Panc1 (cell line): ENCODE data around the gene MADD. TPM values are rescaled to one million over a fixed set of nuclear protein-coding genes. Genes with fewer than 3 reads are reported as not detected.
A peak's percentile ranks its signal among the peaks of the same experiment; 100 is the strongest.

ENCODE experiments used
- ATAC-seq: fragments of 200-7000 bp; cut with Tn5 transposase; 2 replicates; pipeline ENCODE4 v1.9.1; 2020; ENCODE audit warnings: mild to moderate bottlenecking, moderate library complexity
- BruUV-seq: library from RNA; stranded (reverse); fragments of 400-500 nt; replicated peaks from 2 replicates; lab custom pipeline; 2021; lab: Mats Ljungman, UMichigan
- CTCF ChIA-PET: fragments of 300-600 bp; sonication (Branson Sonifier 250); formaldehyde crosslinking; loops from one replicate; lab custom pipeline; 2022; ENCODE audit warnings: antibody characterized with exemption; lab: Charles Lee
- POLR2A ChIA-PET: fragments of 300-600 bp; sonication (Branson Sonifier 250); formaldehyde crosslinking; loops from one replicate; lab custom pipeline; 2022; ENCODE audit warnings: antibody characterized with exemption; lab: Charles Lee
- DNase-seq: peaks from one replicate; pipeline ENCODE4 v3.0.0-alpha.2; 2010; ENCODE audit warnings: low read depth, low spot score
- H3K27ac ChIP-seq: 2 replicates; pipeline ENCODE4 v1.5.1; 2011; ENCODE audit warnings: mild to moderate bottlenecking, low read length, inconsistent platforms
- H3K27me3 ChIP-seq: fragments of 200-500 bp; sonication (Bioruptor generic); 2 replicates; pipeline ENCODE4 v1.6.0; 2014; ENCODE audit warnings: low read length, inconsistent platforms; ENCODE audit not compliant: control insufficient read depth, insufficient read depth
- H3K36me3 ChIP-seq: fragments of 200-500 bp; sonication (Bioruptor generic); 2 replicates; pipeline ENCODE4 v1.5.1; 2014; ENCODE audit warnings: inconsistent platforms, mild to moderate bottlenecking, low read length, moderate library complexity; ENCODE audit not compliant: control insufficient read depth, insufficient read depth
- H3K4me1 ChIP-seq: 2 replicates; pipeline ENCODE4 v1.5.1; 2011; ENCODE audit warnings: inconsistent platforms, mild to moderate bottlenecking, low read length, moderate library complexity; ENCODE audit not compliant: control insufficient read depth, insufficient read depth
- H3K4me3 ChIP-seq, 2 experiments: 2 replicates each; pipeline ENCODE4 v1.5.1; 2011 to 2012; ENCODE audit warnings: low read depth in 2 of 2, low read length in 2 of 2, mild to moderate bottlenecking in 2 of 2, inconsistent platforms in 1 of 2, moderate library complexity in 1 of 2
- H3K9me3 ChIP-seq: fragments of 200-500 bp; sonication (Bioruptor generic); 2 replicates; pipeline ENCODE4 v1.5.1; 2014; ENCODE audit warnings: low read depth, mild to moderate bottlenecking, inconsistent platforms, low read length, moderate library complexity; ENCODE audit not compliant: control insufficient read depth, insufficient read depth
- POLR2AphosphoS5 ChIP-seq: IDR thresholded peaks from 2 replicates; pipeline ENCODE4 v1.6.1; 2012; ENCODE audit warnings: mild to moderate bottlenecking, low read depth, low read length, moderate library complexity
- SIN3A ChIP-seq: IDR thresholded peaks from 2 replicates; pipeline ENCODE4 v1.6.1; 2012; ENCODE audit warnings: low read depth, mild to moderate bottlenecking, low read length, moderate library complexity, borderline replicate concordance; ENCODE audit not compliant: insufficient read depth
- TCF7L2 ChIP-seq: IDR thresholded peaks from 2 replicates; pipeline ENCODE4 v1.6.1; 2011; ENCODE audit warnings: mild to moderate bottlenecking, low read depth, low read length, inconsistent platforms
- in situ Hi-C: cut with HindIII; loops from 2 replicates; pipeline ENCODE4 v1.10.0; 2016; ENCODE audit warnings: low sequenced_read_pairs, low pct_unique_long_range_greater_than_20kb
- intact Hi-C: fragments of 100-400 bp; cut with micrococcal nuclease; formaldehyde crosslinking; loops from one replicate; pipeline ENCODE4 v1.10.0; 2022; ENCODE audit not compliant: unreplicated experiment
- total RNA-seq: library from RNA; stranded (reverse); gene quantifications from one replicate; pipeline ENCODE4 v1.2.1, GENCODE V29; 2021; ENCODE audit not compliant: unreplicated experiment
- TF ChIP-seq, protein P1 (sequence below): fragments of 450-650 bp; IDR thresholded peaks from 2 replicates; pipeline ENCODE4 v1.5.1; 2017; ENCODE audit warnings: mild to moderate bottlenecking
- TF ChIP-seq, protein P2 (sequence below), 2 experiments: IDR thresholded peaks; 2 replicates each; pipeline ENCODE4 v1.6.1; 2011 to 2012; ENCODE audit warnings: low read depth in 2 of 2, control low read depth in 1 of 2, low read length in 1 of 2, mild to moderate bottlenecking in 1 of 2, moderate library complexity in 1 of 2; ENCODE audit not compliant: insufficient read depth in 1 of 2

The MADD gene
- total RNA-seq, 1 experiment from 2014 or later = 51.1 TPM

DNA sequence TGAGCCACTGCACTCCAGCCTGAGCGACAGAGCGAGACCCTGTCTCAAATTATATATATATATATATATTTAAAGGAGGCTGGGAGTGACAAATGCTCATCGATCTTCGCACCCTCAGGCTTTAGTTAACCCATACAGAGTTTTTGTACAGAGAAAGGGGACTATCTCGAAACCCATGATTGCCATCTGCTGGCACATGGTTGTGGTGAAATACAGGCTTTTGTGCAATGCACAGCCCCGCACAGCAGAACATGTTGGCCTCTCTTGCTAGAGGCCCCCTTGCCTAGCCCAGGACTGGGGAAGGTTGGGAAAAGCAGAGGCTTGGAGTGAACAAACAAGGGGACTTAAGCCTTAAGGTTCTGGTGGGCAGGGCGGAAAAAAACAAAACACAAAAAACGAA, 78.9 kb downstream of the MADD start:
- Histone ChIP-seq H3K4me3 (no peak overlapping the region), H3K9me3 (no peaks in the 10 kb centered on the region), H3K27me3 (no peaks in the 10 kb centered on the region), H3K4me1 (no peaks in the 10 kb centered on the region), H3K27ac (no peak overlapping the region), H3K36me3 (no peaks in the 10 kb centered on the region)
- ChIA-PET POLR2A (interaction anchor here (0.6 kb wide), 1 partner anchor 1517 kb away, joined by 6 read pairs; no protein-coding TSS in a partner anchor), CTCF (interaction anchor here (0.6 kb wide), 1 partner anchor 279 kb away, joined by 7 read pairs; no protein-coding TSS in a partner anchor)
- ATAC-seq (peak; percentile 74), DNase-seq (no peak)
- intact Hi-C loops (no loop called here), in situ Hi-C loops (no loop called here)
- BruUV-seq = no TSS peak
- TF ChIP-seq POLR2AphosphoS5 = no peak
- TF ChIP-seq SIN3A = no peak
- no peak for TF ChIP-seq TCF7L2
- TF ChIP-seq, protein P1, sequence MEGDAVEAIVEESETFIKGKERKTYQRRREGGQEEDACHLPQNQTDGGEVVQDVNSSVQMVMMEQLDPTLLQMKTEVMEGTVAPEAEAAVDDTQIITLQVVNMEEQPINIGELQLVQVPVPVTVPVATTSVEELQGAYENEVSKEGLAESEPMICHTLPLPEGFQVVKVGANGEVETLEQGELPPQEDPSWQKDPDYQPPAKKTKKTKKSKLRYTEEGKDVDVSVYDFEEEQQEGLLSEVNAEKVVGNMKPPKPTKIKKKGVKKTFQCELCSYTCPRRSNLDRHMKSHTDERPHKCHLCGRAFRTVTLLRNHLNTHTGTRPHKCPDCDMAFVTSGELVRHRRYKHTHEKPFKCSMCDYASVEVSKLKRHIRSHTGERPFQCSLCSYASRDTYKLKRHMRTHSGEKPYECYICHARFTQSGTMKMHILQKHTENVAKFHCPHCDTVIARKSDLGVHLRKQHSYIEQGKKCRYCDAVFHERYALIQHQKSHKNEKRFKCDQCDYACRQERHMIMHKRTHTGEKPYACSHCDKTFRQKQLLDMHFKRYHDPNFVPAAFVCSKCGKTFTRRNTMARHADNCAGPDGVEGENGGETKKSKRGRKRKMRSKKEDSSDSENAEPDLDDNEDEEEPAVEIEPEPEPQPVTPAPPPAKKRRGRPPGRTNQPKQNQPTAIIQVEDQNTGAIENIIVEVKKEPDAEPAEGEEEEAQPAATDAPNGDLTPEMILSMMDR = no peak; the same call in 1 of the 2 replicates
- TF ChIP-seq, protein P2, sequence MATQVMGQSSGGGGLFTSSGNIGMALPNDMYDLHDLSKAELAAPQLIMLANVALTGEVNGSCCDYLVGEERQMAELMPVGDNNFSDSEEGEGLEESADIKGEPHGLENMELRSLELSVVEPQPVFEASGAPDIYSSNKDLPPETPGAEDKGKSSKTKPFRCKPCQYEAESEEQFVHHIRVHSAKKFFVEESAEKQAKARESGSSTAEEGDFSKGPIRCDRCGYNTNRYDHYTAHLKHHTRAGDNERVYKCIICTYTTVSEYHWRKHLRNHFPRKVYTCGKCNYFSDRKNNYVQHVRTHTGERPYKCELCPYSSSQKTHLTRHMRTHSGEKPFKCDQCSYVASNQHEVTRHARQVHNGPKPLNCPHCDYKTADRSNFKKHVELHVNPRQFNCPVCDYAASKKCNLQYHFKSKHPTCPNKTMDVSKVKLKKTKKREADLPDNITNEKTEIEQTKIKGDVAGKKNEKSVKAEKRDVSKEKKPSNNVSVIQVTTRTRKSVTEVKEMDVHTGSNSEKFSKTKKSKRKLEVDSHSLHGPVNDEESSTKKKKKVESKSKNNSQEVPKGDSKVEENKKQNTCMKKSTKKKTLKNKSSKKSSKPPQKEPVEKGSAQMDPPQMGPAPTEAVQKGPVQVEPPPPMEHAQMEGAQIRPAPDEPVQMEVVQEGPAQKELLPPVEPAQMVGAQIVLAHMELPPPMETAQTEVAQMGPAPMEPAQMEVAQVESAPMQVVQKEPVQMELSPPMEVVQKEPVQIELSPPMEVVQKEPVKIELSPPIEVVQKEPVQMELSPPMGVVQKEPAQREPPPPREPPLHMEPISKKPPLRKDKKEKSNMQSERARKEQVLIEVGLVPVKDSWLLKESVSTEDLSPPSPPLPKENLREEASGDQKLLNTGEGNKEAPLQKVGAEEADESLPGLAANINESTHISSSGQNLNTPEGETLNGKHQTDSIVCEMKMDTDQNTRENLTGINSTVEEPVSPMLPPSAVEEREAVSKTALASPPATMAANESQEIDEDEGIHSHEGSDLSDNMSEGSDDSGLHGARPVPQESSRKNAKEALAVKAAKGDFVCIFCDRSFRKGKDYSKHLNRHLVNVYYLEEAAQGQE (IDR thresholded peaks at IDR 0.05; ENCODE audit: insufficient read depth in 1 of 2, low read depth in 2 of 2, low read length in 1 of 2) = no peak

DNA sequence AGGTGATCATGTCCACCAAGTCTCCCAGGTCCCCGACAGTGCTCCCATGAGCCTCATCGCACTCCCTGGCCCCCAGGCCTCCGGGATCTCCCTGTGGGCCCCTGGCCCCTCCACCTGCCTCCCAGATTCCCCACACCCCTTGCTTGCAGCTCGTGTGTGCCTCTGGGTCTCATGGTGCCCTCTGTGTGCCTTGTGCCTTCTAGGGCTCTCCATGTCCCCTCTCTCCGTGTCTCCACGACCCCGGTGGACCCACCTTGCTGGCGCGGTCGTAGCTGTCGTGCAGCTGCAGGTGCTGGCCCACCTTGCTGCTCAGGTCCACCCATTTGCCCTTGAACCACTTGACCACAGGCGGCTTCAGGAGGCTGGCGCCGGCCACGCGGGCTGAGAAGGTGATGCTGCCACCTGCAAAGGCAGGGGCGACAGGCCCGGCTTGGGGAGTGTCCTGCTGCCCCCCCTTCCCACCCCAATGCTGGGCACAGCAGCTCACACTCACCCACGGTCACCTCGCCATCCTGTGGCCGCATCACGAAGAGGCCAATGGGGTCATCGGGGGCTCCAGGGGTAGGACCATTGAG, 79.7 kb downstream of the MADD start:
- H3K4me3 ChIP-seq = no peak overlapping the region
- ATAC-seq (no peak), DNase-seq (no peak)
- TF ChIP-seq TCF7L2 = no peak
- TF ChIP-seq, protein P1 = no peak
- TF ChIP-seq, protein P2 (IDR thresholded peaks at IDR 0.05; ENCODE audit: insufficient read depth in 1 of 2, low read depth in 2 of 2, low read length in 1 of 2) = no peak
- no peak for TF ChIP-seq SIN3A
- no peak for TF ChIP-seq POLR2AphosphoS5
- H3K9me3 ChIP-seq = no peaks in the 10 kb centered on the region
- H3K4me1 ChIP-seq = no peaks in the 10 kb centered on the region
- H3K27me3 ChIP-seq = no peaks in the 10 kb centered on the region
- in situ Hi-C loops (no loop called here), intact Hi-C loops (loop anchor here (10.0 kb wide), 2 partner anchors 95 to 175 kb away; partner anchors contain the start of genes ARFGAP2 and NR1H3)
- no peak overlapping the region for H3K27ac ChIP-seq
- no TSS peak for BruUV-seq
- CTCF ChIA-PET = interaction anchor here (0.6 kb wide), 3 partner anchors 43 to 171 kb away, joined by 3 to 4 read pairs (median 4); no protein-coding TSS in a partner anchor
- POLR2A ChIA-PET = interaction anchor here (0.6 kb wide), 1 partner anchor 57 kb away, joined by 5 read pairs; no protein-coding TSS in a partner anchor
- no peaks in the 10 kb centered on the region for H3K36me3 ChIP-seq
